Measurements from ENCODE around the gene BARX2.

BARX2 gene

DNA sequence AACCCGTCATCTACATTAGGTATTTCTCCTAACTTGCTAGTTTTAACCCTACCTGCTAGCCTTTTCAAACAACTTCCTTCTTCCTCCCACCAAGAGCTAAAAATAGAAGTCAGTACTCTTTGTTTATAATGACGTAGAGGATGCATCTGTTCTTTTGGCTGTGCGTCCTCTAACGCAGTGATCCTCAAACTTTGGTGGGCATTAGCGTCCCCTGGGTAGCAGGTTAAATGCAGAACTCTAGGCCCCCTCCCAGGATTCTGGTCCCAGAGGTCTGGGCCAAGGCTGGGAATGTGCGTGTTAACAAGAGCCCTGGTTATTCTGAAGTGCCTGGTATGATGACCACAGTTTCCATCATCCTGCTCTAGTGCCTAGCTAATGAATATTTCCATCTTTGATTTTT, 67.6 kb downstream of the BARX2 start:
- no peak for DNase-seq

DNA sequence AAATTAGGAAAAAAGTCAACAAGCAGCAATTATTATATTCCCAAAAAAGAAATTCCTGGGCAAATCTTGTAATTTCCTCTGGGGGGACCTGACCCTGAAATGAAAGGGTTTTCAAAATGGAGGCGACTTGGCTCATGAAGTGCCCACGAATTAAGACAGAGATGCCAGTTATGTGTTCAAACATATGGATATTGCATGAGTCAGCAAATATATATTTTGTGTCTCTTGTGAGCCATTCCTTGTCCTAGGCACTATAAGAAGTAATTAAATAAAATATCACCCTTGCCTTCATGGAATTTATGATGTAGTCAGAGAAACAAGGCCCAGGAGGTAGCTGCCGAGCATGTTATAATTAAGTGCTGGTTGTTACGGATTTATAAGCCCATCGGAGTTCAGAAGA, 68.6 kb downstream of the BARX2 start:
- no peak for DNase-seq

DNA sequence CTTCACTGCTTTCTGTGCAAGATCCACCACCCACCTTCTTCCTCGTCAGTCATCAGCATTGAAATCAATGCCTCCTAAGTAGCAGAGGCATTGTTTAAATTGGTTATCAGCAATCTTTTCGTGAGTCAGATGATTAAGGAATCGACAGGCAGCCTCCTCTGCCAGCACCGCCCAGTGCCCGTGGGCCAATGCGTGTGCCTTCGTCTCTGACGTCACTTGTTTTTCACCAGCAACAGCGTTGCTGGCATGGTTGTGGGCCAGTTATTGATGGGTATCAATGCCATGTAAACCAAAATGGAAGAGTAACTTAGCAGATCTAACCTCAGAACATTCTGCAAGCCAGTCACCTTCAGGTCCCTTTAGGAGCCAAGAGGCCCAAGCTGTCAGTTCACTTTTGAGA, 69.6 kb downstream of the BARX2 start:
- DNase-seq = no peak

DNA sequence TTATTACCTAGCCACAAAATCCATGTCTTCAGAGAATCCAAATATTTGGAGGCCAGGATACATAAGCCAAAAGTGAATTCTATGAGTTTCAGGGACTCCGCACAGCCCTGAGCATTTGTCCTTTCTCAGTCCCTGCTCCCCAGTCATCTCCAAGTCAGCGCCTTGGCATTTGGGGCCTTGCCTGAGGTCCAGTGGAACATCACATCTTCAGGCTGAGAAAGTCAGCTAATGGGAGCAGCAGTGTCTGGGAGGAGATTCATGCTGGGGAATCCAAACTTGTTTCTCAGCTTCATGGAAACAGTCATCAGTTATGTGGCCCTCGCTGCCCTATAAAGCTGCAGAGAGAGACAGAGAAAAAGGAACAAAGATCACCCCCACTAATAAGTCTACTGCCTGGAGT, 70.9 kb downstream of the BARX2 start:
- DNase-seq = no peak

DNA sequence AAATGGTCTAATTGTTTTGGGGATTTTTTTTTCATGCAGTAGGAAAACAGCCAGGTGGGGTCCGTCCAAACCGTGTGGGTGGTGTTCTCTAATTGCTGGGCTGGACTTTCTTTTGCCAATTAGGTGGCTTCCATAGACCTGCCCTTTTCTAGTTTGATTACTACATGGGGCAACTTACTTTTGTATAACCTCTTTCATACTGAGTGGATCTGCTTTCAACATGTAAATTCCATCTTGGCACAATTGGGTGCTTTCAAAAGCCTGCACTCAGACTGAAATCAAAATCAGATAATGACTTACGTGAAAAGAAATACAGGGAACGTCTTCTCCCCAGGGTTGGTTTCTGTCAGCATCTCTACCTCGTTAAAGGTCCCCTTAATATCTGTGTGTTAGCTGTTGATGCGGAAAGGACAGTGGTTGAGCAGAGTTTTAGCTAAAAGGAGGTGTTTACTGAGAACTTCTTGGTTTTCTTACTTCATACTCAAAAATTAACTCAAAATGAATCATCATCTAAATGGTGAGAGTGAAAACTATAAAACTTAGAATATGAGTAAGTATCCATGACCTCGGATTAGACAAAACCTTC, 72.1 kb downstream of the BARX2 start:
- DNase-seq = no peak

DNA sequence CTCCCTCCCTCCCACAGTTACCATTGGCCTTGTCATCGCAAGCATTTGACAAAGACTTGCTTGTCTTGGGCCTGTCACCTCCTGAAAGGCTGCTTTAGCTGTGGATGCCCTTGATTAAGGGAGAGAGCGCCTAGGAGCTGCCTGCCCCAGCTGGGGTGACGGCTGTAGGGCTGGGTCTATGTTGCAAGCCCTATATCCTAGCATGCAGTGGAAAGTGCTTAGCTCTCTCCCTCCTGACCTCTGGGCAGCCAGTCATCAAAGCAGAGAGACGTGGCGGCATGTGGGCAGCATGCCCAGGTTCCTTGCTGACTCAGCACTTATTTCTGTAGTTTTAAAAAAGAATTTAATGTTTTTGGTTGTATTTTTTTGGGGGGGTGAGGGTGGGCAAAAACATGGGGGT, 75.9 kb downstream of the BARX2 start:
- DNase-seq = no peak

DNA sequence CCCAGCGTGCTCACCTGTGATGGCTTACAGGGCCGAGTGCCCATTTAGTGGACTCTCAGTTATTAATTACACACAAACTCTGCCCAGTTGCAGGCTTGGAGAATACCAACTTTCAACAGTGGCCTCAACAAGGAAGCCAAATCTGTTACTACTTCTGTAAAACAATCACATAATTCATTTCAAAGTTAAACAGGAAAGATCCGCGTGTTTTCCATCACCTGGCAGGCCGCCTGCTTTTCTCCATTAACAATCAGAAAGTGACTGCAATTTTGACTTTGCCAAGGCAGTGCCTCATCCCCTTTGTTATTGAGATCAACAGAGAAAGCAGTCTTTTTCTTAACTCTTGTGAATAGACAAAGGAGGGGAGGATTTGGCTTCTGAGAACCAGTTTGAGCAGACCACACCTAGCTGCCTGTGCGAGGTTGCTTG, 77.7 kb downstream of the BARX2 start:
- no peak for DNase-seq

DNA sequence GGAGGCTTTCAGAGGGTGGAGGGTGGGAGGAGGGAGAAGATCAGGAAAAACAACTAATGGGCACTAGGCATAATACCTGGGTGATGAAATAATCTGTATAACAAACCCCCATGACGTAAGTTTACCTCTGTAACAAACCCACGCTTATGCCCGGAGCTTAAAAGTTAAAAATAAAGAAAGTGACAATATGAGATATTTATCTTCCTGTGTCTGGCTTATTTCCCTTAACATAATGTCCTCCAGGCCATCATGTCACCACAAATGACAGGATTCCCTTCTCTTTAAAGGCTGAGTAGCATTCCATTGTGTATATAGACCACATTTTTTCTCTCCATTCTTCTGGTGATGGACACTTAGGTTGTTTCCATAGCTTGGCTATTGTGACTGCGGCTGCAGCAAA, 79.5 kb downstream of the BARX2 start:
- no peak for DNase-seq

DNA sequence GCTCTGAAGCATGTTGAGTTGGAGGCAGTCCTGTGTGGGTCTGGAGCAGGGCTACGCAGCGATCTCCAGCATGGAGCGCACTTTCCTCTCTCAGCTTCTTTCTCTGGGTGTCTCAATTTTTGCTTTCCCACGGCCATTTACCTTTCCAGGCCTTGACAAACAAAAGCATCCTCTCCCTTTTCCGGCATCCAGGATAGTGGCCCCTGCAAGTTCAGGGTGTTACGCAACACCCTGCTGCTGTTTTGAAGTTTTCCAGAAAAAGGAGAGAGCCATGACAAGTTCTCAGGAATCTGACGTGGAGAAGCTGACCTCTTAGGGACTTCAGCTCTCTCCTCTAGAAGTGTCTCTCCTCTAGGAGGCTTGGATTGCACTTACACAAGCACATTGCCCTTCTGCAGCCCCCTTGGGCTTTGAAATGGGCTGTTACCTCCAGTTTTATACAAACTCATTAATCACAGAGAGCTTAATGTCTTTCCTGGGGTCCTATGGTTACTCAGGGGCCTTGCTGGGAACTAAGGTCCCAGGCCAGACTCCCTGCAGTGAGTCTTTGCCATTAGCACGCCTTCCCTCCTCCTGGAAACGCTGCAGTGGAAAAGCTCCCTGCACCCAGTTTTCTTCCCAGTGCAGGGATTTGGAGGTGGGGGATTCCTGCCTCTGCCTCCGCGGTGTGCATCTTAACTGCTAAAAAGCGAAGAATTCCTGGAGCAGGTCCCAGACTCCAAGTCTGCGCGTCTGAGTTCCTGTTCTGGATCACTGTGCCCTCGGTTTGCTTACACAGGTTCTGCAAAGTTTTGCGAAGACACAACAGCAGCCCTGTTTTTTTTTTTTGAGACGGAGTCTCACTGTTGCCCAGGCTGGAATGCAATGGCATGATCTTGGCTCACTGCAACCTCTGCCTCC, 80.4 kb downstream of the BARX2 start:
- no peak for DNase-seq

DNA sequence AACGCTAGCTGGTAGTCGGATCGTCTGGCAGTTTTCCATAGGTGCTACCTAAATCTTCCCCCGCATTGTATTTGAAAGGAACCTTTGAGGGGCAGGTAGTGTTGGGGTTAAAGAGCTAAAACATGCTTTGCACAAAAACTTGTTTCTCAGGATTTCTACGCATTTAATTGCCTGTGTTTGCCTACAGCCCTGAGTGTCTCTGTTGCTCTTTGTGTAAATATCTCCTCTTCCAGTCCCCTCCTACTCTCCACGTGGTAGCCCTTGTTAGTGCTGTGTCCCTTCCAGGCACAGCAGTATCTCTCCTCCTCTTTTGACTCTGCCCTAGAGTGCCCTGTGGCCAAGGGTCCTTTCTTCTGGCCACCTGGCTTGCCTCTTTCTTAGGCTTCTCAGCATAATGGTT, 81.7 kb downstream of the BARX2 start:
- no peak for DNase-seq

DNA sequence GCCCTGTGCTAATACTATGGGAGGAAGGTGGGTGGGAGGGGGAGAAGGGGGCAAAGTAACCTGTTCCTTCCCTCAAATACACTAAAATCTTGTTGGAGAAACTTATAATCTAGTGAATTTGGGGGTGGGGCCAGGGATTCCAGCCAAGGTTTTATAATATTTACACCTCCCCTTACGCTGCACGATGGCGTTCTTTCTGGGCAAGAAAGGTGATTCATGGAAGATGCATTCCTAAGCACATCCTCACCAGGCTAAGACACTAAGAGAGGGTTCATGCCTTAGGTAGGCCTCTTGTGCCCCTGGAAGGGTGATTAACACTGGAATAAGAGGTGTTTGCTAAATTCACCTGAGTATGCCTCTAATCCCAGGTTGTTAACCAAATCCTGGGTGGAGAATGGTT, 82.6 kb downstream of the BARX2 start:
- DNase-seq = no peak

DNA sequence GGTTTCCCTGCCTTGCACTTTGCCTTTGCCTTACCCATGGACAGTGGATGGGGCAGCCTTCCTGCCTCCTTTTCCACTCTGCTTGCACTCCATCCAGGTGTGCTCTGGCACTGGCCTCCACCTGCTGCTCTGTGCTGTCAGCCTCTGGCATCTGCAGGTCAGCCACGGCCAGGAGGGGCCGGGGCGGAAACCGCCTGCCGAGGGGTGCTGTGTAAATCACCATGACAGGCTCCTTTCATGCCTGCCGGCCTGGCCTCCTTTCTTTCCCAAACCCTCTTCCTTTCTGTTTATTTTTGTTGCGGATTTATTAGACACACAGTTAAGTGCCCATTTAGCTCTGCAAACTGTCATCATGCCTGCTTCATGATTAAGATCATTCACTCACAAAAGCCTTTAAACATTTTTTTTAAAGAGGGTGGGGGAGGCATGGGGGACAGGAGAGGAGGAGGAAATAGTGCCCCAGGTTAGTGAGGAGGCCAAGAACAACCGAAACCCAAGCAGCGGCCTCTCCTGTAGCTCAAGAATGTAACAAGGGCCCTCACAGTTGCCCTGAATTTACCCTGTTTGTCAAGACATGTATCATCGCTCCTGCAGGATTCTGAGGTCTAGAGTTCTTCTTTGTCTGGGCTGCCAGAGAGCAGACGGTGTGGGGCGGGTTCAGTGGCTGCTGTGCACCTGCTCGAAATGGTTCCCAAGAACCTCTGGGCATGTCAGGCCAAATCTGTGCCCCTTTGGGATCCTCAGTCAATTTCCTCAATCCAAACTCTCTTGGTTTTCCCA, 83.3 kb downstream of the BARX2 start:
- no peak for DNase-seq

DNA sequence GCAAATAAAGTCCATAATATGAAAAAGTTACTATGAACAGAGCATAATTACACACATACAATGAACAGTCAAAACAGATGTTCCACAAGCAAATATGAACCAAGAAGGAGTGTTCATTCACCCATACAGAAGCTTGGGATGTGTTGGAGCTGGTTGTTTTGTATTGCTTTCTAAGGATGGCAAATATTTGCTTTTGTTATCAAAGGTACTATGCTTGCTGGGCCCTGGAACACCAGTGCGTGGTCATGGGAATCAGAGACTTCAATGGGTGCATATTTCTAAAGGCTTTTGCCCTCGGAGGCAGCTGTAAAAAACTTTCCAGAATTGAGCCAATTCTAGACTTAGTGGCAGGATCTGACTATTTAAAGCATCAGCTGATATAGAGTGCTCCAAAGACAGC, 85.1 kb downstream of the BARX2 start:
- DNase-seq = no peak

DNA sequence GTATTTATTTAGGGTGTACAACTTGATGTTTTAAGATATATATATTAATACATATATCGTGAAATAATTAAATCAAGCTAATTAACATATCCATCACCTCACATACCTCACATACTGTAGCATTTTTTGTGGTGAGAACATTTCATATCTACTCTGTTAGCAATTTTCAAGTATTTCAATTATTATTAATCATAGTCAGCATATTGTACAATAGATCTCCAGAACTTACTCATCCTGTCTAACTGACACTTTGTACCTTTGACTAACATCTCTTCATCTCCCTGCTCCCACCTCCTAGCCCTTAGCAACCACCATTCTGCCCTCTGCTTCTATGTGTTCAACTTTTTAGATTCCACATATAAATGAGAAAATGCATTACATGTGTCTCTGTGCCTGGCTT, 108.4 kb downstream of the BARX2 start:
- DNase-seq = no peak

DNA sequence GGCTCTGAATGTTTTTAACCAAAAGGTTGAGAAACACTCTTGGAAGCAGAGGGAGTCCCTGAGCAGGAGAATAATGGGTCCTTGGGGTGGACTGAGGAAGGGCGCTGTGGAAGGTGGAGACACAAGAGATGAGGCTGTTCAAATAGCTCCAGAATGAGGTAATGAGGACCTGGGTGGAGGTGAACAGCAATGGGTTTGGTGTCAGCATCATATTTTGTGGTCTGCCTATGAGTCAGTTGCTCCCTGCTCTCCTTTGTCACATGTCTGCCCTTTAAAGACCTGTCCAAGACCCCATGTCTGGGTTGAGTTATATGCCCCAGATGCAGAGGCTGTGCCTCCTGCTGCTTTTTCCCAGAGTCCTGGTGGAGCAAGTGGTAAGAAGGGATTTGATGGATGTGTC, 113.6 kb downstream of the BARX2 start:
- no peak for DNase-seq

DNA sequence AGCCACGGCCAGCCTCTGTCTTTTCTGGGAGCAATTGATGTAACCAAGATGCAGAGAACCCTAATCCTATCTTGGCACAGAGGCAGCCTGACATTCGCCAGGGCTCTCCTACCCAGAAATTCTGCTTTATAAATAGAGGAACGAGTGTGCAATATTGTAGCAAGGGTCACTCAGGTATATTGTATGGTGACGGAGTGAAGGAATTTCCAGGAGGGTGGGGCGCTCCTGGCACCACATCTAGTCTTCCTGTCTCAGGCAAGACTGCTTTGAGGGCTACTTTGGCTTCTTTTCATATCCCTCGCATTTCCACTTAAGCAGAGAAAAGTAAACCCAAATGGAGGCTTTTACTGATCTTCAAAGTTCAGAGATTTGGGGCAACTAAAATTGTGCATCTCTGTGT, 114.4 kb downstream of the BARX2 start:
- no peak for DNase-seq

DNA sequence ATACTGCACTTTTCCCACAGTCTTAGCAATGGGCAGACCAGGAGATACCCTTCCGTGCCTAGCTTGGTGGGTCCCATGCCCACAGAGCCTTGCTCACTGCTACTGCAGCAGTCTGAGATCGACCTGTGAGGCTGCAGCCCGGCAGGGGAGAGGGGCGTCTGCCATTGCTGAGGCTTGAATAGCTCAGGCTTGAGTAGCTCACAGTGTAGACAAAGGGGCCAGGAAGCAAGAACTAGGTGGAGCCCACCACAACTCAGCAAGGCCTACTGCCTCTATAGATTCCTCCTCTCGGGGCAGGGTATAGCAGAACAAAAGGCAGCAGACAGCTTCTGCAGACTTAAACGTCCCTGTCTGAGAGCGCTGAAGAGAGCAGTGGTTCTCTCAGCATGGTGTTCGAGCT, 118.1 kb downstream of the BARX2 start:
- no peak for DNase-seq

Data from DMS 273 treated with DMSO at 0.1 percent for 48 hours (cell line).